ENCODE measurements around the gene XIST.
A peak's percentile ranks its signal among the peaks of the same experiment; 100 is the strongest.

The XIST gene

DNA sequence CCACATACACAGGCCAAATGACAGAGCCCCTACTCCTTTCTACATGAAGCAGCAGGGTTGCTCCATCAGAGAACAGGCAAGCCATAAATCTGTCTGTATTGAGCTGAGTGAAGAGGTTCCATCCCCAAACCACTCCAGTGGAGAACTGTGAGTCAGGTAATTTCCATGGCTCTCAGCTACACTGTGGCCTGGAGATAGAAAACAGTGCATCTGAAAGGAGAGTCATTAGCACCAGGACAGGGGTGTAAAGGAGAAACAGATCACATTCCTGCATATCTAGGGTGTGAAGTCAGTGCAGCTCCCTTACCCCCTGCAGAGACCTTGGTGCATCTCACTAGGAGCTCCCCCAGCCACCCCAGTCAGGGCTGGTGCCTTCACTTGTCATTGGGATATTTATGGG, 25.2 kb upstream of the XIST start:
- Histone ChIP-seq H3K4me3 (ENCODE audit: low read depth, low read length) (no peak overlapping the region), H3K36me3 (ENCODE audit: control insufficient read depth in 2 of 2, insufficient read depth in 1 of 2, low read length in 2 of 2) (no peaks in the 10 kb centered on the region), H3K9me3 (ENCODE audit: control insufficient read depth, insufficient read depth, low read depth, low read length) (peaks cover 4% of the 10 kb centered on the region), H3K27ac (ENCODE audit: extremely low read depth, low read depth, low read length) (no peak overlapping the region), H3K4me1 (ENCODE audit: control insufficient read depth, insufficient read depth, low read length) (no peaks in the 10 kb centered on the region; the same call in 1 of the 2 replicates)
- peak; percentile 65 for TF ChIP-seq GLIS1 (tag by site-specific recombination; IDR thresholded peaks at IDR 0.05)
- TF ChIP-seq, protein P1, sequence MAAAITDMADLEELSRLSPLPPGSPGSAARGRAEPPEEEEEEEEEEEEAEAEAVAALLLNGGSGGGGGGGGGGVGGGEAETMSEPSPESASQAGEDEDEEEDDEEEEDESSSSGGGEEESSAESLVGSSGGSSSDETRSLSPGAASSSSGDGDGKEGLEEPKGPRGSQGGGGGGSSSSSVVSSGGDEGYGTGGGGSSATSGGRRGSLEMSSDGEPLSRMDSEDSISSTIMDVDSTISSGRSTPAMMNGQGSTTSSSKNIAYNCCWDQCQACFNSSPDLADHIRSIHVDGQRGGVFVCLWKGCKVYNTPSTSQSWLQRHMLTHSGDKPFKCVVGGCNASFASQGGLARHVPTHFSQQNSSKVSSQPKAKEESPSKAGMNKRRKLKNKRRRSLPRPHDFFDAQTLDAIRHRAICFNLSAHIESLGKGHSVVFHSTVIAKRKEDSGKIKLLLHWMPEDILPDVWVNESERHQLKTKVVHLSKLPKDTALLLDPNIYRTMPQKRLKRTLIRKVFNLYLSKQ (tag by site-specific recombination; IDR thresholded peaks at IDR 0.05; ENCODE audit: borderline replicate concordance) = no peak
- POLR2A ChIA-PET = interaction anchor here (0.6 to 1.0 kb wide), 3 partner anchors 31 to 66 kb away, joined by 3 to 5 read pairs (median 3); no protein-coding TSS in a partner anchor
- CTCF ChIA-PET = interaction anchor here (0.7 to 0.9 kb wide), 2 partner anchors 13 to 98 kb away, joined by 3 read pairs; no protein-coding TSS in a partner anchor

GRCh38 chrX:73876911-73877310, 24.4 kb upstream of the XIST start:
- no peaks in the 10 kb centered on the region for H3K36me3 ChIP-seq (ENCODE audit: control insufficient read depth in 2 of 2, insufficient read depth in 1 of 2, low read length in 2 of 2)
- H3K9me3 ChIP-seq (ENCODE audit: control insufficient read depth, insufficient read depth, low read depth, low read length) = peaks cover 4% of the 10 kb centered on the region
- POLR2A ChIA-PET = interaction anchor here (0.6 to 1.0 kb wide), 2 partner anchors 31 to 58 kb away, joined by 3 read pairs; no protein-coding TSS in a partner anchor
- no peaks in the 10 kb centered on the region; the same call in 1 of the 2 replicates for H3K4me1 ChIP-seq (ENCODE audit: control insufficient read depth, insufficient read depth, low read length)
- no peak overlapping the region for H3K27ac ChIP-seq (ENCODE audit: extremely low read depth, low read depth, low read length)
- TF ChIP-seq ZNF157 (tag by site-specific recombination; IDR thresholded peaks at IDR 0.05) = no peak
- peak; percentile 36; the same call in 1 of the 2 replicates for TF ChIP-seq KLF1 (tag by site-specific recombination; IDR thresholded peaks at IDR 0.05)
- H3K4me3 ChIP-seq (ENCODE audit: low read depth, low read length) = no peak overlapping the region
- CTCF ChIA-PET = no interaction called here

- no peaks in the 10 kb centered on the region; the same call in 1 of the 2 replicates for H3K9me3 ChIP-seq (ENCODE audit: control insufficient read depth, insufficient read depth, low read depth, low read length)
- no peaks in the 10 kb centered on the region for H3K4me1 ChIP-seq (ENCODE audit: control insufficient read depth, insufficient read depth, low read length)
- ChIA-PET POLR2A (no interaction called here), CTCF (interaction anchor here (1.7 kb wide), 1 partner anchor 9 kb away, joined by 5 read pairs; no protein-coding TSS in a partner anchor)
- no peaks in the 10 kb centered on the region; a peak in 1 of 3 replicates for H3K36me3 ChIP-seq (ENCODE audit: control insufficient read depth in 2 of 2, insufficient read depth in 1 of 2, low read length in 2 of 2)
- no peak overlapping the region for H3K27ac ChIP-seq (ENCODE audit: extremely low read depth, low read depth, low read length)
- H3K4me3 ChIP-seq (ENCODE audit: low read depth, low read length) = no peak overlapping the region
- TF ChIP-seq GFI1B (tag by site-specific recombination; IDR thresholded peaks at IDR 0.05) (no peak), ZNF692 (tag by site-specific recombination; IDR thresholded peaks at IDR 0.05) (no peak), ZNF426 (tag by site-specific recombination; IDR thresholded peaks at IDR 0.05) (no peak), PATZ1 (tag by site-specific recombination; IDR thresholded peaks at IDR 0.05) (no peak), ZNF624 (tag by site-specific recombination; IDR thresholded peaks at IDR 0.05) (no peak), GLI4 (tag by site-specific recombination; IDR thresholded peaks at IDR 0.05) (no peak), BCL11B (tag by site-specific recombination; IDR thresholded peaks at IDR 0.05; ENCODE audit: low read depth) (no peak), ZNF600 (tag by site-specific recombination; IDR thresholded peaks at IDR 0.05) (no peak), ZNF449 (tag by site-specific recombination; IDR thresholded peaks at IDR 0.05) (no peak), ZFP41 (tag by site-specific recombination; IDR thresholded peaks at IDR 0.05; ENCODE audit: borderline replicate concordance) (no peak), ZNF248 (tag by site-specific recombination; IDR thresholded peaks at IDR 0.05) (no peak)
- TF ChIP-seq, protein P2, sequence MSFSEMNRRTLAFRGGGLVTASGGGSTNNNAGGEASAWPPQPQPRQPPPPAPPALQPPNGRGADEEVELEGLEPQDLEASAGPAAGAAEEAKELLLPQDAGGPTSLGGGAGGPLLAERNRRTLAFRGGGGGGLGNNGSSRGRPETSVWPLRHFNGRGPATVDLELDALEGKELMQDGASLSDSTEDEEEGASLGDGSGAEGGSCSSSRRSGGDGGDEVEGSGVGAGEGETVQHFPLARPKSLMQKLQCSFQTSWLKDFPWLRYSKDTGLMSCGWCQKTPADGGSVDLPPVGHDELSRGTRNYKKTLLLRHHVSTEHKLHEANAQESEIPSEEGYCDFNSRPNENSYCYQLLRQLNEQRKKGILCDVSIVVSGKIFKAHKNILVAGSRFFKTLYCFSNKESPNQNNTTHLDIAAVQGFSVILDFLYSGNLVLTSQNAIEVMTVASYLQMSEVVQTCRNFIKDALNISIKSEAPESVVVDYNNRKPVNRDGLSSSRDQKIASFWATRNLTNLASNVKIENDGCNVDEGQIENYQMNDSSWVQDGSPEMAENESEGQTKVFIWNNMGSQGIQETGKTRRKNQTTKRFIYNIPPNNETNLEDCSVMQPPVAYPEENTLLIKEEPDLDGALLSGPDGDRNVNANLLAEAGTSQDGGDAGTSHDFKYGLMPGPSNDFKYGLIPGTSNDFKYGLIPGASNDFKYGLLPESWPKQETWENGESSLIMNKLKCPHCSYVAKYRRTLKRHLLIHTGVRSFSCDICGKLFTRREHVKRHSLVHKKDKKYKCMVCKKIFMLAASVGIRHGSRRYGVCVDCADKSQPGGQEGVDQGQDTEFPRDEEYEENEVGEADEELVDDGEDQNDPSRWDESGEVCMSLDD (tag by site-specific recombination; IDR thresholded peaks at IDR 0.05) = no peak
- TF ChIP-seq, protein P3, sequence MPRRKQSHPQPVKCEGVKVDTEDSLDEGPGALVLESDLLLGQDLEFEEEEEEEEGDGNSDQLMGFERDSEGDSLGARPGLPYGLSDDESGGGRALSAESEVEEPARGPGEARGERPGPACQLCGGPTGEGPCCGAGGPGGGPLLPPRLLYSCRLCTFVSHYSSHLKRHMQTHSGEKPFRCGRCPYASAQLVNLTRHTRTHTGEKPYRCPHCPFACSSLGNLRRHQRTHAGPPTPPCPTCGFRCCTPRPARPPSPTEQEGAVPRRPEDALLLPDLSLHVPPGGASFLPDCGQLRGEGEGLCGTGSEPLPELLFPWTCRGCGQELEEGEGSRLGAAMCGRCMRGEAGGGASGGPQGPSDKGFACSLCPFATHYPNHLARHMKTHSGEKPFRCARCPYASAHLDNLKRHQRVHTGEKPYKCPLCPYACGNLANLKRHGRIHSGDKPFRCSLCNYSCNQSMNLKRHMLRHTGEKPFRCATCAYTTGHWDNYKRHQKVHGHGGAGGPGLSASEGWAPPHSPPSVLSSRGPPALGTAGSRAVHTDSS (tag by site-specific recombination; IDR thresholded peaks at IDR 0.05) = no peak
Observed at GRCh38 chrX:73868916-73869315, 16.4 kb upstream of the XIST start.
